ENCODE measurements around the gene CRIP1. TPM values are rescaled to one million over a fixed set of nuclear protein-coding genes. Genes with fewer than 3 reads are reported as not detected.
A peak's percentile ranks its signal among the peaks of the same experiment; 100 is the strongest.

The CRIP1 gene
- total RNA-seq, 1 donor from 2014 or later = 59.4 TPM

DNA sequence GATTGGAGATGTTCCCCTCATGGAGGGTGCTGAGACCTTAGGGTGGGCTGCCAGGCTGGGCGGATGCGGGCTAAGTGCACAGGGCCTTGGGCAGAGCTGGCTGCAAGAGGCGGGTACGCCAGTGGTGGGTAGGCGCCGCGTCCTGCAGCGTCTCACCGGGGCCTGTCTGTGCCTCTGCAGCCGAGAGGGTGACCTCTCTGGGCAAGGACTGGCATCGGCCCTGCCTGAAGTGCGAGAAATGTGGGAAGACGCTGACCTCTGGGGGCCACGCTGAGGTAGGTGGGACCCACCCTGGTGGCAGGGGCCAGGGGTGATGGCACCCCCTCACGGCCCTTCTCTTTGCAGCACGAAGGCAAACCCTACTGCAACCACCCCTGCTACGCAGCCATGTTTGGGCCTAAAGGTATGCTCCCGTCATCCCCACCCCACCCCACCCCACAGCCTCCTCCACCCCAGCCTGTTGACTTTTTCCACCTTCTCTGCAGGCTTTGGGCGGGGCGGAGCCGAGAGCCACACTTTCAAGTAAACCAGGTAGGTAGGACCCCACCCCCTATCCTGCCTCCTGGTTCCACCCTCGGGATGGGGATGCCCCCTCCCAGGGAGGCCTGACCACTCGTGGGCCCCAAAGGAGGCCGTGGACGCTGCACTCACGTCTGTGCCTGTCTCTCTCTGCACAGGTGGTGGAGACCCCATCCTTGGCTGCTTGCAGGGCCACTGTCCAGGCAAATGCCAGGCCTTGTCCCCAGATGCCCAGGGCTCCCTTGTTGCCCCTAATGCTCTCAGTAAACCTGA, 1.5 kb downstream of the CRIP1 start:
- intact Hi-C loops (cut with micrococcal nuclease) = no loop called here
- DNase-seq = peak; percentile 52
- ATAC-seq = no peak

DNA sequence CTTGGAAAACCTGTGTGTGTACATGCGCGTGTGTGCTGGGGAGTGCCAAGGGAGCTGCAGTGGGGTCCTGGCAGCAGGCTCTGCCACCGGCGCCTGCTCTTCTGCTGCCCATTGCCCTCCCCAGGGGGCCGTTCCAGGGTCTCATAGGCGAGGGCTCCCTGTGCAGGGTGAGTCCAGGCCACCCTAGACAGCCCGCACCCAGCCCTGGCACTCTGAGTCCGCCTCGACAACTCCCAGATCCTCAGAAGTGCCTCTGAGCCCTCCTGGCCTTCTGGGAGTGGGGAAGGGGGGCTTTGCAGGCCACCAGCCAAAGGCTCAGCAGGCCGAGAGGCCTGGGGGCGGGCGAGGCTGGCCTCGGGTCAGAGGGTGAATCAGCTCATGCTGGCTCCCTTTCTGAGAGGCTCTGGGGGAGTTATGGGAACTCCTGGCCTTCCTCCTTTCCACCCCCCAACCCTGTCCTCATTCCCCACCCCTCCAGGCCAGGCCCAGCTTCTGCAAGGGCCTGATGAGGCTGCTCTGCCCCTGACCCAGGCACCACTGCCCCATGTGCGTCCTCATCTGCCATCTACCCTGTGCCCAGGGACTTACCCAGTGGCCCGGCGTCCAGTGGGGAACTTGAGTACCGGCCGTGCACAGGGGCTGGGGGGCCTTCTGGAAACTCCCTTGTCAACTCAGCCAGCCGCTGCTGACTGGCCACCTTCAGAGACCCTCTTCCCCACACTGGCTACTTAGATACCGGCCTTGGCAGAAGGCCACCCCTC, 2.3 kb downstream of the CRIP1 start:
- ATAC-seq (no peak), DNase-seq (no peak)
- intact Hi-C loops (cut with micrococcal nuclease) = no loop called here

DNA sequence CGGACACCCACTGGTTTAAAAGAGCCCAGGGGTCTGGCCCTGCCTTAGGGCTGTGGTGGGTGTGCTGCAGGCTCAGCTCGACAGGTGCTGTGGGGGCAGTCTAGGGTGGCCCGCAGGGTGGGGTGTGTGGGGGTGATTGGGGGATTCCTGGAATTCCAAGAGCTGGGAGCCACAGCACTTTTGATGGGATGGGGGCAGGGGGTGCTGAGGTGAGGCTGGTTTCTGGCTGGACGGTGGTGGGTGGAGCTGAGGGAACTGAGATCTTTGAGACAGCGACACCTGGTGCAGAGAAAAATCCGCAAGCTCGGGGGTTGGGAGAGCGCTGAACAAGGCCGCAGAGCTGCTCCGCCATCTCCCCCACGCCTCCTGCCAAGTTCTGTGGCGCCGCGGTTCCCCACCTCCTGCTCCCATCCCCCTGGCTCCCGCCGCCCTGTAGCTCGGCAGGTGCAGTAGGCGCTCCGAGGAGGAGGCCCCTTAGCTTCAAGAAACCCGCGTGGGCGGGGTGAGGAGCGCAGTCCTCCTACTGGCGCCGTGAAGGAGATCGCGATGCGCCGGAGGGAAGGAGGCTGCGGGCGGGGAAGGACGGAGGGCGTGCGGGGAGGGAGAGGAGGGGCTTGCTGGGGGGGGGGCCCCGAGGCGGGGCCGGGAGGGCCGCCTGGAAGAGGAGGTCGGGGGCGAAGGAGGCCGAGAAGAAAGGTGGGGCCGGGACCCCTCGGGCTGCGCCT, 3.0 kb downstream of the CRIP1 start:
- intact Hi-C loops (cut with micrococcal nuclease) = no loop called here
- DNase-seq (peak; percentile 87), ATAC-seq (peak; percentile 35)

DNA sequence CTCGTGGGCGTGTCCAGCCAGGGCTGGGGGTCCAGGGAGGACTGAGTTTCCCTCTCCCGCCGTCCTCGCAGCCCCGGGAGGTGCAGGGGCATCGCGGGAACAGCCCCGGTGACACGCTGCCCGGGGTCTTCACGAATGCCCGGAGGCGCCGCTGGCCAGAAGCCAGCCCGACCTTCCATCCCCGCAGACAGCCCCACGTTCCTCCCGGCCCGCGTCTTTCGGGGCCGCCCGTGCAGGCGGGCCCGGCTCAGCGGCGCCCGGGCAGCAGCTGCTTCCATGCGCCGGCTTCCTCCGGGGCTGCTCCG, 3.5 kb downstream of the CRIP1 start:
- intact Hi-C loops (cut with micrococcal nuclease) = no loop called here
- ATAC-seq = no peak
- peak; percentile 72 for DNase-seq

DNA sequence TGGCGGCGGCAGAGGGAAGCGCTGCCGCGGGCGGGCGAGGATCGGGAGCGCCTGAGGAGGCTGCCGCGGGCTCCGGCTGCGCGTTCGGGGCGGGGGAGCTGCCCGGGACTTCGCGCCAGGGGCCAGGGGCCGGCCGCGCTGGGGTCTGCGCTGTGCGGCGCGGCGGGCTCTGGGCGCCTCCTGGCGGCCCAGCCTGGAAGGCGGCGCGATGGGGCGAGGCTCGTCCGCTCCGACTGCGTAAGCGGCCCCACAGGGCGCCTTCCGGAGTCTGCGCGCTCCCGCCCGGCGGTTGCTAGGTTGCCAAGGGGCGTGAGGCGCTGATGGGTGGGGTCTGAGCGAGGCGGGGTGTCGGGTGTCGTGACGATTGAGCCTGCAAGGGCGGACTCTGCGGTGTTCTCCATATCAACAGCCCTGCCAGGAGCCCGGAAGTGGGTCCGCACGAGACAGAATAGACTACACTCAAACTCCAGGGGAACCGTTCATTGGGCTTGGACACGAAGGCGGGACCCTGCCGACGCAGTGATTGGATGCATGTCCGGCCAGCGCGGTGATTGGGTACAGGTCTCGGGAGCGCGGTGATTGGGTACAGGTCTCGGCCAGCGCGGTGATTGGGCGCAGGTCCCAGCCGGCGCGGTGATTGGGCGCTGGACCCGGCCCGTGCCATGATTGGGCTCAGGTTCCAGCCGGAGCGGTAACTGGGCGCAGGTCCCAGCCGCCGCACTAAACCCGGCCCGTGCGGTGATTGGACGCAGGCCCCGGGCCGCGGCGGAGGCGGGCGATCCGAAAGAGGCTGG, 4.1 kb downstream of the CRIP1 start, which contains the start of gene TEDC1:
TEDC1 (plus strand) TSS at position 675 of the 794 bp plus-strand sequence. CDS start 130 bp downstream, outside the sequence.
- peak; percentile 78 for ATAC-seq
- intact Hi-C loops (cut with micrococcal nuclease) = no loop called here
- peak; percentile 100 for DNase-seq

DNA sequence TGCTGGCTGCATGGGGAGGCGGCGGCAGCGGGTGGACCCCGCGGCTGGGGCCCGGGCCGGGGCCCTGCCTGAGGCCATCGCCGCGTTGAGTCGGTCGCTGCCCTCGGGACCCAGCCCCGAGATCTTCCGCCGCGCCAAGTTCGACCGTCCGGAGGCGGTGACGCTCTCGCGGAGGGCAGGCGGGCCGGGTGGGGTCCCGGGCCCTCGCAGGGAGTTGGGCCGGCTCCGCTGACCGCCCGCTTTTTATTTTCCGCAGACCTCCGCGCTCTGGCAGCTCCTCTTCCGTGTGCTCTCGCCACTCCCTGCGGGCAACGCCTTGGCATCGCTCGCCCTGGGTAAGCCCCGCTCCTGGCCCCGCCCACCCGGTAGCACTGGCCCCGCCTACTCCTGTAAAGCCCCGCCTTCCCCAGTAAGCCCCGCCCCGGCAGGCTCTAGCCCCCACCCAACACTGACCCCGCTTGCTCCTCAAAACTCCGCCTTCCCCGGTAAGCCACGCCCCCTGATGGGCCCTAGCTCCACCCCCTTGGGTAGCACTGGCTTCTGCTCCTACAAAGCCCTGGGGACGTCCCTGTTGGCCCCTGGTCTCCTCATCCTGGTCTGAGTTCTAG, 4.8 kb downstream of the CRIP1 start:
- ATAC-seq = peak; percentile 0
- intact Hi-C loops (cut with micrococcal nuclease) = no loop called here
- DNase-seq = peak; percentile 79

DNA sequence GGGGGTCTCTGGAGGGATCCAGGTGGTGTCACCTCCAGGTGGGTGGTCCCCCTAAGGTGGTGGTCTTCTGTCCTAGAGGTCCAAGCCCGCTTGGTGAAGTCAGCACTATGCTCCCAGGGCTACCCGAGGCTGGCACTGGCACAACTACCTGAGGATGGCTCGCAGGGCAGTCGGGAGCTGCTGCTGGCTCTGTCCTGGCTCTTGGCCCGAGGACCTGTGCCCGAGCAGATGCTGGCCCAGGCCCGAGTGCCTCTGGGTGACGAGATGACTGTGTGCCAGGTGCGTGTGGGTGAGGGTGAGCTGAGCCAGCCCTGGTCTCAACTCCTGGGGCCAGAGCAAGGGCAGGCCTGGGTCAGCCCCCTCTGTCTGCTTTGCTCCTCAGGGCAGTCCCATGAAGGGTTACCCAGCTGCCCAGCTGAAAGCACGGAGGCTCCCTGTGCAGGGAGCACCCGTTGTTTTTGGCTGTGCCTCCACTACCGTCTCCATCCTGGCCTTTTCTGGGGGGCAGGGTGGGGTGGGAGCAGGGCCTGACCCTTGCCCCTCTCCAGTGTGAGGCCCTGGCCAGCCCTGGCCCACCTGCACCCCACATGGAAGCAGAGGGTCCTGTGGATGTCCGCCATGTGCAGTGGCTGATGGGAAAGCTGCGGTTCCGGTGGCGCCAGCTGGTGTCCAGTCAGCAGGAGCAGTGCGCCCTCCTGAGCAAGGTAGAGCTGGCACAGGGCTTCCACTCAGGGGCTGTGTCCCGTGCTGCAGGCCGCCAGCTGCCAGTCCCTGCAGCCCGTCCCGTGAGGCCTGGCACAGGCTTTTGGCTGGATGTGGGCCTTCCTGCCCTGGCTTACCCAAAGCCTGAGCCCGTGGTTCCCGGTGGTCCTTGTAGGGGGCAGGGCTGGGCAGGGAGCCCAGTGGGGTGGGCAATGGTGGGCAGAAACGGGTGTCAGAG, 5.6 kb downstream of the CRIP1 start:
- DNase-seq (peak; percentile 68), ATAC-seq (no peak)
- intact Hi-C loops (cut with micrococcal nuclease) = no loop called here

DNA sequence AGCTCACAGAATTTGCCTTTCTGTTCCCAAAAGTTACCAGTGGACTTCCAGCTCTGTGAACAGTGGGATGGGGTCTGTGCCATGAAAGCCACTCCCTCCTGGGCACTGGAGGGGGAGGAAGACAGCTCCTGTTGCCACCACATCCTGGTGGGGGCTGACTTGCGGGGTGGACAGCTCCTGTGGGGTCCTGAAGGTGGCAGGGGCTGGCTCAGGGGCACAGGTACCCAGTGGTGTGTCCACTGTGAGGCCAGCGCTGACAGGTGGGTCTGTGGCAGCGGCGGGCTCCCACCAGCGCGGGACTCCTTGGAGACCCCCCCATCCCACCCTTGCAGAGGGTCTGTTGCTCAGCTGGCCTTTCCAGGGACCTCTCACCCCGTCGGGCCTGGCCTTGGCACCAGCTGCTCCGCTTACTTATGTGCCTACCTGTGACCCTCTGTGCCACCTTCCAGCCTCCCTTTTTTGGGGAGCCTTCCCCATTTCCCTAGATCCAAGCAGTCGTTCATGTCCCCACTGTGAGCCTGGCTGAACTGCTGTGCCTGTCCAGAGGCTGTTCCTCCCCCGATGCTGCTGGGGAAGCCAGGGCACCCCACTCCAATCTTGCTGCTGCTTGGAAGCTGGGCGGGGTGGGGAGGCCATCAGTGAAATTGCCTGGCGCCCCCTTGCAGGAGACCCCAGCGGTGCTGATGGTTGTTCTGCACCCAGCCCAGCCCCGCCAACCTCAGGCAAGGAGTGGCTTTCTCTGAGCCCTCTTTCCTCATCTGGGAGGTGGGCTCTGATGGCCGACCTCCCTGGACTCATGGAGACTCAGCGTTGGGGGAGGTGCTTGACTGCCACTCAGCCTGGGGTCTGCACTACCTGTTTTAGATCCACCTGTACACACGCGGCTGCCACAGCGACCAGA, 6.5 kb downstream of the CRIP1 start:
- DNase-seq = peak; percentile 35
- ATAC-seq = no peak
- intact Hi-C loops (cut with micrococcal nuclease) = no loop called here

DNA sequence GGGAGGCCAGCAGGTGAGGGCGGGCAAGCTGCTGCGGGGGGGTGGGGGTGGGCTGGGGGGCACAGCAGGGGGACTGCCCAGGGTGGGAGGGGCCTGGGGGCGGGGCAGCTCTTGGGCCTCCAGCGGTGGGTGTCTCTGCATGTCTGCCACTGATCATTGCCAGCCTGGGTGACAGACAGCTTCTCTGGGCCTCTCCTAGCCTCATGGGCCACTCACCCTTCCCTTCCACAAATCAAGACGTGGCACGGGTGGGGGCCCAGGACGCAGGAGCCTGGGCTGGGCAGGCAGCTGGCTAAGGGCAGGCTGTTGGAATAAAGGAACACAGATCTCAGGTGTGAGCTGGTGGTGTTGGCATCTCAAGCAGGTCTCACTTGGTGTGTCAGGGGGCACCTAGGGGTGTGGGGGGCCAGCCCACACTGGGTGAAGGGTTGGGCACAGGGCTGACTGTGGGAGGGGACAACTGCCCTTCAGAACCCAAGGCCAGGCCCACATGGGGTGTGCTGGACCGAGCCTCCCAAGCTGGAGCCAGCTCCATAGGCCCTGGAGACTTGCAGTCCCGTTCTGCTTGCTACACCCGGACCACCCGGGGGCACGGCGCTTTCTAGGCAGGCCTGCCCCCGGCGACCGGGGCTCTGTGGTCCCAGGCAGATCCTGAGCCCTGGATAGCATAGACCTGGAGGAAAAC, 7.4 kb downstream of the CRIP1 start:
- intact Hi-C loops (cut with micrococcal nuclease) = no loop called here
- ATAC-seq (no peak), DNase-seq (peak; percentile 27)

DNA sequence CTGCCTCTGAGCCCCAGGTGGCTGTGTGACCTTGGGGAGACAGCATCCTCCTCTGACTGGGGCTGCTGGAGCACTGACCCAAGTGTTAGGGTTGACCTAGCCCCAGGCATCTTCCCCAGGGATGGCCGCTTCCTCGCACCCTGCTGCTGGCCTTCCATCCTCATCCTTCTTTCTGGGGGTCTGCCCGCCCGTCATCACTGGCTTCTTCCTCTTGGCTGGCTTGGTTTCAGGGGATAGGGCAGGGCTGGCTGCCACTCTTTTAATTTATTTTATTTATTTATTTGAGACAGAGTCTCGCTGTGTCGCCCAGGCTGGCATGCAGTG, 7.9 kb downstream of the CRIP1 start:
- intact Hi-C loops (cut with micrococcal nuclease) = no loop called here
- ATAC-seq (no peak), DNase-seq (no peak)

DNA sequence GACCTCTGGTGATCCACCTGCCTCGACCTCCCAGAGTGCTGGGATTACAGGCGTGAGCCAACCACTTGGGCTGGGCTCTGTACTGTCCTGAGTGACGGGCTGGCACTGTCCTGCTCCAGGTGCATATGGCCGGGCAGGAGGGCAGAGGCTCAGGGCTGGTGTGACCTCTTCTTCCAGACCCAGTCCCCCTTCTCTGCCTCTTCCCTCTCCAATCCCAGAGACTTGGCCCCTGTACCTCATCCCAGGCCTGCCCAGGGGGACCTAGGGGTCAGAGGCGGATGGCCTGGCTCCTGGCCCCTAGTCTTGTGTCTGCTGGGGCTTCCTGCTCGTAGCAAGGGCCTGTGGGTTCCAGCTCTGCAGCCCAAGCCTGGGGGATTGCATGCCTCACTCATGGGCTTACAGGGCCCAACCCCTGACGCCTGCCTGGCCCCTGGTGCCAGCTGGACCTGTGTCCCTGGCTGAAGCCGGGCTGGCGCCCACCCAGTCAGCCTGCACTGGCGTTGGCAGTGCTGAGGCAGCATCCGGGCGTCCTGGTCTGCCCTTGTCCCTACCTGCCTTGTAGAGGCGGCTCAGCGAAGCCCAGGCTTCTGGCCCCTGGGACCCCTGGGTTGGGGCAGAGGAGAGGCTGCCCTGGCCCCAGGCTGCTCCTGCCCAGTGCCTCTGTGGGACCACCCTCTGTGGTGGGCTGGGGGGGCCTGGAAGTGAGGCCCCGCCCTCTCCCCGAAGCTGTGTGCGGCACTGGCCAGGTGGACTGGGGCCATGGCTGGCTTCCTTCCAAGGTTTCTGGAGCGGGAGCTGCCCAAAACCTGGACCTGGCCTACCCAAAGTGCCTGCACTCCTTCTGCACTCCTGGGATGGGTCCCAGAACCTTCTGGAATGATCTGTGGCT, 8.7 kb downstream of the CRIP1 start:
- ATAC-seq (peak; percentile 12), DNase-seq (peak; percentile 89)
- intact Hi-C loops (cut with micrococcal nuclease) = no loop called here

DNA sequence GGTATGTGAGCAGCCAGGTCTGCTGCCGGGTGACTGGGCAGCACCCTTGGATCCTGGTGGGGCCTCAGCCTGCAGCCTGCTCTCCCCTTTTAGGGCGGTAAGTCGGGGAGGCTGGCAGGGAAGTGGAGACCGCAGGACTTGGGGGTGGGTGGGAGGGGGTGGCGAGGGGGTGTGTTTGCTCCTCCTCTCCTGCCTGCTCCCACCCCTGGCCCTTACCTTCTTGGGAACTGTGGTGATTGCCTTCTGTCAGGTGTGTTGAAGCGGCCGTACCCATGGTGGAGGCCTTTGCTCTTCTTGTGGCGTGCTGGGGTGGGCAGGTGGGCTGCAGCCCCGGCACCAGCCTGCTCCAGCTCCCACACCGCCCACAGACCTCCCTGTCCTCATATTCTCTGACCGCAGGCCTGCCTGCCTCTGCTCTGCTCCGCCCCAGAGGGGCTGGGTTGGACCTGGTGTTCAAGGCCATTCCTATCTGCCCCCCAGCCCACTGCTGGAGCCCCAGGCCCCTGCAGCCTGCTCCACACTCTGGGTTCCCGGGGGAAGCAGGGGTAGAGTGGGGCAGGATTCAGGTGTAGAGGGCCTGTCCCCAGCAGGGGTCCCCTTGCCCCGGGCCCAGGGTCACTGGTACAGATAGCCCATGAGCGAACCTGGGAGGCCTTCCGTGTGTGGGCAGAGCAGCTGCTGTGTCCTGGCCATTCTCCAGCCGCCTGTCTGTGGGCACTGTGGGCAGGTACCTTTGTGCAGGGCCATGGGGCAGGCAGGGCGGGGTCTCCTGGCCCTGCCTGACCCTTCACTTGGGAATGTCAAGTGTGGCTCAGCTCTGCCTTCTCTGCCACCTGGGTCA, 9.5 kb downstream of the CRIP1 start:
- intact Hi-C loops (cut with micrococcal nuclease) = no loop called here
- ATAC-seq = no peak
- DNase-seq = peak; percentile 30

DNA sequence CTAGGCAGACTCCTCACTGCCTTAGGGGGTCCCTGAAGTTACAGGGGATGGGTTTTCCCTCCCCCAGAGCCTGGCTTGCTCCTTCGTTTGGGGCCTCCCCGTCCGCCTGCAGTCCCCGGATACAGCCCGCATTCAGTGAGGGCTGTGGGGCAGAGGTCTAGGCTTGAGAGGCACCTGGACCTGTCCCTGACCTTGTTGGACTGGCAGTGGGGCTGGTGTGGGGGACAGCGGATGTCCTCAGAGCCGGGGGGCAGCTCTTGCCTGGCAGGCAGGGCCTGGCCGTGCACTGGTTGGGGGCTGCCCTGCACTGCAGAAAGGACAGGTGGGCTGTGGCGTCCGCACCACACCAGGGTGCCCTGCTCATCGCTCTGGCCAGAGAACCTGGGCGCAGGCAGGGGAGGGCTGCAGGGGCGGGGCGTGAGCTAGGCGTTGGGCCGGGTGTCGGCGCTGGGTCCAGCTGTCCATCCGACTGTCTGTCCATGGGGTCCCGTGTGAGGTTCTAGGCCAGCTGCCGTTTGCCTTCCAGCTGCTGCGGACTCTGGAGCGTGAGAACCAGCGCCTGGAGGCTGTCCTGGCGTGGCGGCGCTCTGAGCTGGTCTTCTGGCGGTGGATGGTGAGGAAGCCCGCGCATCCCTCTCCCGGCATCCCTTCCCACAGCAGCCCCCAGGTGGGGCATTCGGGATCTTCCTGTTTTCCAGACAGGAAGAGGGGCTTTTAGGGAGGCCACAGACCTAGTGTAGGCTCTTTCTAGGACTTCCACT, 10.3 kb downstream of the CRIP1 start:
- DNase-seq (peak; percentile 28), ATAC-seq (no peak)
- intact Hi-C loops (cut with micrococcal nuclease) = no loop called here
